ENCODE results near the gene NSUN7.

NSUN7 gene

DNA sequence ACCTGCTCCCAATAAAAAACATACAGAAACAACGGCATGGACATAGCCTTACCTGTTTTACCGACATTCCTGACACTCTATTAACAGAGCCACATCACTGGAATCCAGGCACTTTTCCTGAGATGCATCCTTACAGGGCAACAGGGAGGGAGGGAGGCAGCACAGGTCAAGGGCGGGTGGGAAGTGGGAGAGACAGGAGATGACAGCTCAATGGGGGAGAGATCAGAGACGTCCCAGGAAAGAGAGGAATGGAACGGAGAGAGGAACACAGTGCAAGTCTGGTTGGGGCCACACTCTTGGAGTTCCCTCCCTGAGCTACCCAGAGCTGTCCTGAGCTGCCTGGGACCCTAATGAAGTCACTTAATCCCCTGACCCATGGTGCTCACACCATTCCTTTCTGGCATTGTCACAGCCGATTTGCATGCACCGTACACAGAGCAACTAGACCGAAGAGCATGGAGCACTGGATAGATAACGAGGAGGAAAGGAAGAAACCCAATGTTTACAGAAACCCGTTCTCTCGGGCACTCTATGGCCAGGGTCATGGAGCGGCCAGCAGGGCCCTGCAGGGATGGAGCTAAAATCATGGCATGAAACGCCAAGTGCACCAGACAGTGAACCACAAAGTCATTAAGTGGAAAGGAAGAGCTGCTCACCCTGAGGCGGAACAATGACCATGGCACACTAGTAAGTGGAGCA lies 93.1 kb downstream of the NSUN7 start:
- DNase-seq (ENCODE audit: extremely low read depth in 1 of 2, low read depth in 1 of 2) = no peak

DNA sequence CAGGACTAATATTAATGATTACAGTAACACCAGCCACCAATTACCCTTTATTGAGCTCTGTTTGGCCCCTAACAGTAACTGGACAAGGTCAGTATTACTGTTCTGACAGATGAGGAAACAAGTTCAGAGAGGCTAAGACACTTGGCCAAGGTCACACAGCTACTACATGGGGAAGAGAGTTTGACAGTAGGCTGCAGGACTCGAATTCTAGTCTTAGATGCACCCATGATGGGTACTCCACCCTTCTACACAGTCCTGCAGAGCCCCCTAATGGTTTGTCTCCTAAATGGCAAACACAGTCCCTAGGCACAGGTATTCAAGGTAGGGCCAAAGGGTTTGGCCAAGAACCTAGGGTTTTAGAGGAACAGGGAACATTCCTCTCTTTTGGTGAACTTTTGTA lies 93.9 kb downstream of the NSUN7 start:
- no peak for DNase-seq (ENCODE audit: extremely low read depth in 1 of 2, low read depth in 1 of 2)

DNA sequence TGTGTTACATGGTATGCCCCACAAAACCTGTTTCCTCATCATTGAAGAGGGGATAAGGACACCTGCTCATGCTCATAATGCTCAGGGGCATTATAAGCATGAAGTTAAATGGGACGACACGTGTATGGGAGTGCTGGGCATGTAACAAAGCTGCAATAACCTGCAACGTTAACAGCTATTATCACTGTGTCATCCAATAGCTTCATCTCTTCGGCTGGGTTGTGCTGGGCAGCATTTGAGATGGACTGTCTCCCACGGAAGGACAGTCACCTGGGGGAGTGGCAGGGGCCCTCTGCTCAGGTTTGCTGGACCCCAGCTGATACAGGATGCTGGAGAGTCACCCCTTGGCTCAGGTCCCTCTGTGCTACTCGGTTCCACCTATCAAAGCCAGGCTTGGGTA lies 94.5 kb downstream of the NSUN7 start:
- no peak for DNase-seq (ENCODE audit: extremely low read depth in 1 of 2, low read depth in 1 of 2)

DNA sequence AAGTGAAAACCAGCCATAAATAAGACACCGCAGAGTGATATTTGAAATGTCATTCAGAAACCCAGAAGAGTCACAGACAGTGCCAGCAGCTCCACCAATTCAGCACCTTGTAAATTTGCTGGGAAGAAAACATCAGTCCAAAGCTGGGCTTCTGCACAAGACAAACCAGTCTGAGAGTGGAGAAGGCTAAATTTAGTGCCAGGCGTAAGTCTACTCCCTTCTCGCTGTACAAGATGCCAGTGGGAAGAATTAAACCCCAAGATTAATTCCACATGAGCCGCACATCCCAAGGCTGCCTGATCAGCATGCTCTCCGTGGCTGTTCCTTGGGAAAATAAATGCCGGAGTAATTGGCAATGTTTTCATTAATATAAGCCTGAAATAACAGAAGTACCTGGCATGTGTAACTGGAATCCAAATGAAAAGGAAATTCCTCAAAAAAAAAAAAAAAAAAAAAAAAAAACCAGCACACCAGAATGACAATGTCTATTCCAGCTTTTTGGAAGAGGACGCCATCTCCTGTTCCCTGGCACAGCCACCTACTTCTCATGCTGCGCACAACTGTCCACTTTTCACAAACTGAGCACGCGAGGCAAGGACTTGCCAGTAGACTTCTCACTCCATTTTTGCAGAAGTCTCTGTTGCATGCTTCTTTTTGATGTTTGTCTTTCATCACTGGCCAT lies 95.5 kb downstream of the NSUN7 start:
- DNase-seq (ENCODE audit: extremely low read depth in 1 of 2, low read depth in 1 of 2) = no peak

DNA sequence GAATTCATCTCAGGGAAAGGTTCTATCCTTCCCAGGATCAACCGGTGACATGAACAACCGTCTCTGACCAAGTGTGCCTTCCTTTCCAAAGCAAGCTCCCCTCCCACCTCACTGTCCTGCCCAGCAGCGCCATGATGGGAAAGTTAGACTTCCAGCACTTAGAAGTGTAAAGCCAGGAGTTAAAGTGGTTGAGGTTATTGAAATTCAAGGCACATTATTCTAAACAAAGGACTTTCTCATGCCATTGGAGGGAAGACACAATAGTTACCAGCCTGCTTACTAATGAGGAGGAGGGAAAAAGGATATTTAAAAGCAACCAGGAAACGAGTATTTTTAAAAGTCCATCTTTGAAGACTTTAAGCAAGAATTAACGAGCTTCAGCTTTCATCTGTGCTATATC lies 96.8 kb downstream of the NSUN7 start:
- no peak for DNase-seq (ENCODE audit: extremely low read depth in 1 of 2, low read depth in 1 of 2)

DNA sequence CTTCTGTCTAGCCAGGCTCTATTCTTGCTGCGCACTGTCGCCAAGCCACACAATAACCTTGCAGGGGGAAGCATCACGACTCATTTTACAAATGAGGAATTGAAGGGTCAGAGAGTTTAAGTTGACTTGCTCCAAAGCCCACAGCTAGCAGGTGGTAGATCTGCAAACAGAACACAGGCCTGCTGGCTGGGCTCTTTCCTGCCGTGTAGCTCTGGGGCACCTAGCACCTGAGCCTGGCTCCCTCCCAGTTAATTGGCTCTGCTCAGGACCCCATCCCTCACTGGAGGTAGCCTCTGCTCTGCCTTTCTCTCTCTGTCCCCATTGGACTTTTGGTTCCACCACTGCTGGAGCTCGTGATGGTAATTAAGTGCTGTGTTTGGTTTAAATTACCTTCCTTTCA lies 98.5 kb downstream of the NSUN7 start:
- DNase-seq (ENCODE audit: extremely low read depth in 1 of 2, low read depth in 1 of 2) = no peak

DNA sequence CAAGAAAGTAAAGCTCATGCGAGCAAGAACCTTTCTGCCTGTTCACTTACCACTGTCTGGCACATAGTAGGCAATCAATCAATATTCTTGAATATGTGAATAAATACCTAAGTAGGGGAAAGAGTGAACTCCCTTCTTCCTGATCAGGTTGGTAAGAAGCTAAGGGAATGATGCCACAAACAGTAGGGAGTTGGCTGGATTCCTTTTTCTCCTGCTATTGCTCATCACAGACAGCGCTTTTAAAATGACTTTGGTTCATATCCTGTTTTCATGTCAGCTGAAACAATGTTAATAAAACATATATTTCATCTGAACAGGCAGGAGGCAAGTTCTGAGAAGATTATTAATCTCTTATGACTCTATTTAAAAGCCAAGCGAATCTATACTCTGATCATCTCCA lies 99.2 kb downstream of the NSUN7 start:
- no peak for DNase-seq (ENCODE audit: extremely low read depth in 1 of 2, low read depth in 1 of 2)

DNA sequence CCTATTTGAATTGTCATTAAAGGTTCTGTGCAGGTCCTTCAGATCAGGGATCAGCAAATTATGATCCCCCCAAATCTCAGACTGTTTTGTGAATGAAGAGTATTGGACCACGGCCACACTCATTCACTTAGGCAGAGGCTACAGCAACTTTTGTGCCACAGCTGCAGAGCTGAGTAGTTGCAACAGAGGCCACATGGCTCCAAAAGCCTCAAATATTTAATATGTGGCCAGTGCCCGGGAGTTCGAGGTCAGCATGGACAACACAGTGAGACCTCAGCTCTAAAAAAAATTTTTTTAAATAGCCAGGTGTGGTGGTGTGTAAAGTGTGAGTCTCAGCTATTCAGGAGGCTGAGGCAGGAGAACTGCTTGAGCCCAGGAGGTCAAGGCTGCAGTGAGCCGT lies 100.7 kb downstream of the NSUN7 start:
- no peak for DNase-seq (ENCODE audit: extremely low read depth in 1 of 2, low read depth in 1 of 2)

DNA sequence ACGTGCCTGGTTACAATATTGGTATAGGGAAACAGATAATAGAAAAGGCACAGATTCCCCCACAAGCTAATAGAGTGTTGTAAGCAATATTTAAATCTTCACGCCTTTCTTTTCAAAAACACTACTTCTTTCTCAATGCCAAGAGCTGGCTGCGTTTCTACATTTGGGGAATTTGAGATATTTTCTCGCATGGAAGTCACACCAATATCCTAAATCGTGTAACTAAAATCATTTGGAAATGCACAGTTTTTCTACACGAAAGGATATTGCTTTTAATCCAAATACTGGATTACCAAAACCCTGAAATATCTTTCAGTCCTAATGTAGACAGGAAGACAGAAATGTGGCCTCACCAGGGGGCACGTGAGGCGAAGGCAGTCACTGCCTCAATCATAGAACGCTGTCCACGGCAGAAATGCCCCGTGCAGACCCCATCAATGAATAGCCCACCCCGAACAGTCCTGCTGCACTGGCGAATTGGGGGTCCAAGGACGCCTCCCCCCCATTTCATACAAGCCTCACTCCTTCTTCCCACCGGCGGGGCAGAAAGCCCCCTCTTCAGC lies 106.6 kb downstream of the NSUN7 start:
- no peak for DNase-seq (ENCODE audit: extremely low read depth in 1 of 2, low read depth in 1 of 2)

DNA sequence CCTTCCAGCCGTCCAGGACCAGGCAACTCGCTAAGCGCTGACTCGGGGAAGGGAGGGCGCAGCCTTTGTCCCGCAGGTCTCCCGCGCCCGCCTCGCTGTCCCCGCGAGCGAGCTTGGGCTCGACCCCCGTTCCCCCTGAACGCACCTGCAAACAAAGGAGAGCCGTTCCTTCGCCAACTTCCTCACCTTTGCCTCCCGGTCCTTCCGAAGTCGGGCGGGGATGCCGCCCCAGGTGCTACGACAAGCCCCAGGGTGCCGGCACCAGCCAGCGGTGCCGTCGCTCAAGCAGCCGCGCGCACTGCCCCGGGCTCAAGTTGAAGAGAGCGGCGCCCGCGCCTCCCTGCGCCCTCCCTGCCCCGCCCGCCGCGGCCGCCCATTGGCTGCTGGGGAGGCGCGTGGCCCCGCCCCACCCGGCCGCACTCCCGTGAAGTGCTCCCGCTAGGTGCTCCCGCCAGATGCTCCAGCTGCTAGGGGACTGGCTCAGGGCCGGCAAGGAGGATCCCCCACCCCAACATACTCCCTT lies 107.1 kb downstream of the NSUN7 start:
- peak in 1 of 2 donors; percentile 17 for DNase-seq (ENCODE audit: extremely low read depth in 1 of 2, low read depth in 1 of 2)

DNA sequence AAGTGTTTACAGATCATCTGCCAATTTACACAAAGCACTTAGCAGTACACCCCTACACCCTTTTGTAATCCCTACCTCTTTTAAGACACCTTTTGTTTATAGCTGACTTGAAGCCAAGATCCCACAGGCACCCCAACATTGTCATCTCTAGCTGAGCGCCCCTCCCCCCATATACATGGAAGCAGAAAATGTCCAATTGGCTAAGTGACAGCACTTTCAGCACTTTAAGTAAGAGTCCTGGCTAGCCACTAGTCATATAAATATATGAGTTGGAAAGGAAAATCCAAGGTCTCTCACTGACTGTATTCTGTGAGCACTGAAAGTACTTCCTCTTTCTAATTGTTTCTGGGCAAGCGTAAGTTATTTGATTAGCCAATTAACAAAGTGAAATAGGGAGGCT lies 108.2 kb downstream of the NSUN7 start:
- no peak for DNase-seq (ENCODE audit: extremely low read depth in 1 of 2, low read depth in 1 of 2)

DNA sequence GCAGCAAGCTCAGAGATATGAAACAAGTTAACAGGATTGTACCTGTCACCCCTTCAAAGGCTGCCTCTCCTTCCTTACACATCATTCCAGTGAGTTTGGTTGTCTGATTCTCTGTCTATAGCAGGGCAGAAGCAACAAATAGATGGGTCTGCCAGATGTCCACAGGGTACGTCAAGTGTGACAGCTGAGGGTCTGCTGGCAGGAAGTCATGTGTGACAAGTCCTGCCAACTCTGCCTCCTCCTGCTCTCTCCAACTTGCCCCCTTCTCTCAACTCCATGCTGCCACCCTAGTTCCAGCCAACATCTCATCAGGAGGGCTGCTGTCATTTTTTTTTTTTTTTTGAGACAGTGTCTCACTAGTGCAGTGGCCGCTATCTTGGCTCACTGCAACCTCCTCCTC lies 109.2 kb downstream of the NSUN7 start:
- DNase-seq (ENCODE audit: extremely low read depth in 1 of 2, low read depth in 1 of 2) = no peak
